ENCODE measurements around the gene THSD4.
"Not testable (repeated sequence)": the region's sequence is repeated elsewhere in the genome, so short reads cannot be mapped to it uniquely, and the experiment has no call there.

Gene THSD4

DNA sequence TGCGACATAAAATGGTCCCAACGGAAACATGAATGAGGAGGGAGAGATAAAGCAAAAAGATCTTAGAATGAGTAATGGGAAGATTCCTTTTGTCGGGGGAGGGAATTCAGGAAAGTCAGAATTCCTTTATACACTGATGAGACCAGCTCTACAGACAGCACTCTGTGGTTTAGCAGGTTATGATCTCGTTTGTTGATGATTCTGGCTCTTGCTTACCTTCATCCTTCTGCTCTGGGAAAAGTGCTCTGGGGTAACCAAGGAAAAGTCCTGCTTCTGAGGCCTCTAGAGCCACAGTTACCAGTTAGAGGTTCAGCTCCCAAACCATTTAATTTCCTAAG is 544.4 kb downstream of the THSD4 start:
- Histone ChIP-seq H3K36me3 (ENCODE audit: control insufficient read depth, insufficient read depth, low read length) (no peaks in the 10 kb centered on the region), H3K4me3 (ENCODE audit: low read depth, low read length) (no peak overlapping the region), H3K4me1 (ENCODE audit: control insufficient read depth, insufficient read depth, low read length) (peaks cover 3% of the 10 kb centered on the region; the same call in 1 of the 2 replicates), H3K27me3 (ENCODE audit: control insufficient read depth, insufficient read depth, low read length) (no peaks in the 10 kb centered on the region), H3K9ac (ENCODE audit: low read length) (no peak overlapping the region), H3K27ac (ENCODE audit: low read depth, low read length) (no peak overlapping the region), H3K9me3 (ENCODE audit: control insufficient read depth, insufficient read depth, low read depth, low read length) (no peaks in the 10 kb centered on the region)

DNA sequence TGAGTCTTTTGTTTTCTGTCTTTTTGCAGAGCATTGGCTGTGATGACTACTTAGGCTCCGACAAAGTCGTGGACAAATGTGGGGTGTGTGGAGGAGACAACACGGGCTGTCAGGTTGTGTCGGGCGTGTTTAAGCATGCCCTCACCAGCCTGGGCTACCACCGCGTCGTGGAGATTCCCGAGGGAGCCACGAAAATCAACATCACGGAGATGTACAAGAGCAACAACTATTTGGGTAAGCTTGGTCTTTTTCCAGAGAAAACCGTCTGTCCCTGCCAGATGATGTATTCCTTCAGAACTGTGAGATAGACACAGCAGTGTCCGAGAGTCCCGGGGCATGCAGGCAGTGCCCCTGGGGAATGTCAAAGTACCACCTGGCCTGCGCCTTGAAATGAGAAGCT is 545.2 kb downstream of the THSD4 start:
- no peak overlapping the region for H3K9ac ChIP-seq (ENCODE audit: low read length)
- H3K36me3 ChIP-seq (ENCODE audit: control insufficient read depth, insufficient read depth, low read length), result no peaks in the 10 kb centered on the region
- H3K27me3 ChIP-seq (ENCODE audit: control insufficient read depth, insufficient read depth, low read length), result no peaks in the 10 kb centered on the region
- H3K4me1 ChIP-seq (ENCODE audit: control insufficient read depth, insufficient read depth, low read length), result no peaks in the 10 kb centered on the region
- H3K9me3 ChIP-seq (ENCODE audit: control insufficient read depth, insufficient read depth, low read depth, low read length), result peaks cover 3% of the 10 kb centered on the region; the same call in 1 of the 2 replicates
- no peak overlapping the region for H3K4me3 ChIP-seq (ENCODE audit: low read depth, low read length)
- H3K27ac ChIP-seq (ENCODE audit: low read depth, low read length), result no peak overlapping the region

DNA sequence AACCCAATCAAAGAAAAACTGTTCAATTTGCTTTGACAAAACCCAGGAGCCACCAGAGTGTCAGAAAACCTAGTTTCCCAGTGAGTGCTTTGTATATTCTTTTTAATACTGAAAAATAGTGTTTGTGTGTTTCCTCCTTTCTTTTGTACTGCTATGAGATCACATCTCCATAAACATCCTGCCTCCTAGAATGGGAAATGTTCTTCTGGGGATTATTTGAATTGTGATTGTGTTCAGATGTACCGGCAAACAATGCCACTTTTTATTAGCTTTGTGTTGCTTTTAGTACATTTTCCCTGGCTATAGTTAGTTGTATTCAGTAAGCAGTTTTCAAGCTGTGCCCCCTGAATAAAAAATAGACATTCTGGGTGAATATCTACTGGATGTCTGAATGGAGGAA is 547.0 kb downstream of the THSD4 start:
- Histone ChIP-seq H3K36me3 (ENCODE audit: control insufficient read depth, insufficient read depth, low read length) (no peaks in the 10 kb centered on the region), H3K27me3 (ENCODE audit: control insufficient read depth, insufficient read depth, low read length) (no peaks in the 10 kb centered on the region), H3K27ac (ENCODE audit: low read depth, low read length) (no peak overlapping the region), H3K9ac (ENCODE audit: low read length) (no peak overlapping the region), H3K4me1 (ENCODE audit: control insufficient read depth, insufficient read depth, low read length) (no peaks in the 10 kb centered on the region), H3K9me3 (ENCODE audit: control insufficient read depth, insufficient read depth, low read depth, low read length) (peaks cover 6% of the 10 kb centered on the region; the same call in 1 of the 2 replicates), H3K4me3 (ENCODE audit: low read depth, low read length) (no peak overlapping the region)

DNA sequence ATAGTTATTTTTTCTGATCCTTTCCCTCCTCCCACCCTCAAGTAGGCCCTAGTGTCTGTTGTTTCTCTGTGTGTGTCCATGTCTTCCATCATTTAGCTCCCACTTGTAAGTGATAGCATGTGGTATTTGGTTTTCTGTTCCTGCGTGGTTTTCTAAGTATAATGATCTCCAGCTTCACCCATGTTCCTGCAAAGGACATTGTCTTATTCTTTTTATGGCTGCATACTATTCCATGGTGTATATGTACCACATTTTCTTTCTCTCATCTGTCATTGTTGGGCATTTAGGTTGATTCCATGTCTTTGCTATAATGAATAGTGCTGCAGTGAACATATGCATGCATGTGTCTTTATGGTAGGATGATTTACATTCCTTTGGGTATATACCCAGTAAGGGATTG is 549.4 kb downstream of the THSD4 start:
- H3K27ac ChIP-seq (ENCODE audit: low read depth, low read length), result no peak overlapping the region
- no peaks in the 10 kb centered on the region for H3K36me3 ChIP-seq (ENCODE audit: control insufficient read depth, insufficient read depth, low read length)
- peaks cover 6% of the 10 kb centered on the region; the same call in 1 of the 2 replicates for H3K9me3 ChIP-seq (ENCODE audit: control insufficient read depth, insufficient read depth, low read depth, low read length)
- H3K4me3 ChIP-seq (ENCODE audit: low read depth, low read length), result no peak overlapping the region
- H3K27me3 ChIP-seq (ENCODE audit: control insufficient read depth, insufficient read depth, low read length), result no peaks in the 10 kb centered on the region
- no peak overlapping the region for H3K9ac ChIP-seq (ENCODE audit: low read length)
- H3K4me1 ChIP-seq (ENCODE audit: control insufficient read depth, insufficient read depth, low read length), result no peaks in the 10 kb centered on the region

DNA sequence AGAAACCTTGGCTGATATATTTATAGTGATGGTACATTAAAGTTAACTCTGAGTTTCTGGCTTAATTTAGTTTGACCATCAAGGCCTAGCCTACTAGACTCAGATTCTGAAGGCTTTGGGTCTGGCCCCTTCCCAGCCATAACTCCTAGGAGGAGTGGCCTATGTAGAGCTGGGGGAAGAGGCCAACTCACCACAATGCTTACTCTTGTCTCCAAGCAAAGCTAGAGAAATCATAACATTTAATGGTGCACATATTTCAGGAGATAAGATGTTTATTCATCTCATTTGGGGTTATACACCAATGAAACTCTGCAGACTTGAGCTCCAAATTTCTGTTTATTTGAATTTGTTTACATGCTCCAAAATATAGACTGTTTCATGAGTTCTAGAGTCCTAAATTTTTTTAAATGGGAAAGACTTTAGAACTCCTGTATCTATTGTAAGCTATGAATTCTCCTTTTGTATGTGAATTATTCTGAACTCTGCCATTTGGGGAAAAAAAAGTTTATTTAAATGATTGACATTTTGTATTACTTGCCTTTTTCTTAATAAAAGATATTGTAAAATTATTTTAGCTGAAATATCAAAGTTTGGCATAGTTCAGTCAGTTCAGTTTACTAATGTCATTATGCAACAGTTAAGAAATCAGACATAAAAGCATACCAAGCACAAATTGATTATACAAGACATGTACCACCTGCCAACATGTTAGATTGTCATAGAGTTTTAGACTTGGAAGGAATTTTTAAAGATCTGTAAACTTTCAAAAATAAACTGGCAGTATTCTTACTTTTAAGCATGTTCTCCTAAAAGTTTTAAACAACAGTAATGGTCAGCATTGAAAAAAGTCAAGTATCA is 551.7 kb downstream of the THSD4 start:
- Histone ChIP-seq H3K9ac (ENCODE audit: low read length) (no peak overlapping the region), H3K9me3 (ENCODE audit: control insufficient read depth, insufficient read depth, low read depth, low read length) (peaks cover 6% of the 10 kb centered on the region; the same call in 1 of the 2 replicates), H3K27ac (ENCODE audit: low read depth, low read length) (no peak overlapping the region), H3K4me1 (ENCODE audit: control insufficient read depth, insufficient read depth, low read length) (no peaks in the 10 kb centered on the region), H3K27me3 (ENCODE audit: control insufficient read depth, insufficient read depth, low read length) (no peaks in the 10 kb centered on the region), H3K36me3 (ENCODE audit: control insufficient read depth, insufficient read depth, low read length) (no peaks in the 10 kb centered on the region), H3K4me3 (ENCODE audit: low read depth, low read length) (no peak overlapping the region)

DNA sequence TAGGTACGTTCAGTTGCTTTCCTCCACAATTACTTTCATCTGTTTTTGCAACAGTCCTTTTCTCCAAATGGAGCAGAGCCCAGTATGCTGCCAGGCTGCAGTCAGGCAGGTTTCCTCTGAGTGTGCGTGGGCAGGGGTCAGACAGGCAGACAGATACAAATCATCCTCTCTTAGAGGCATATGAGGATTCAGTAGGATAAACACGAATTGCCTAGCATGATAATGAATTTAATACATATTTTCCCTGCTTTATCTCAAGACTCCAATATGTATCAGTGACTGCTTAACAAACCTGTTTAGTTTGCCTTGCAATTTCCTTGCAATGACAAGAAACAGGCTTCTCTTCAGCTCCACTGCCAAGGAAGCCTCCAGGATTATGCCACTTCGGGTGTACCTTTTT is 554.4 kb downstream of the THSD4 start:
- no peak overlapping the region for H3K4me3 ChIP-seq (ENCODE audit: low read depth, low read length)
- H3K27me3 ChIP-seq (ENCODE audit: control insufficient read depth, insufficient read depth, low read length), result no peaks in the 10 kb centered on the region
- H3K4me1 ChIP-seq (ENCODE audit: control insufficient read depth, insufficient read depth, low read length), result no peaks in the 10 kb centered on the region
- H3K9ac ChIP-seq (ENCODE audit: low read length), result no peak overlapping the region
- peaks cover 6% of the 10 kb centered on the region; the same call in 1 of the 2 replicates for H3K9me3 ChIP-seq (ENCODE audit: control insufficient read depth, insufficient read depth, low read depth, low read length)
- H3K36me3 ChIP-seq (ENCODE audit: control insufficient read depth, insufficient read depth, low read length), result no peaks in the 10 kb centered on the region
- no peak overlapping the region for H3K27ac ChIP-seq (ENCODE audit: low read depth, low read length)

DNA sequence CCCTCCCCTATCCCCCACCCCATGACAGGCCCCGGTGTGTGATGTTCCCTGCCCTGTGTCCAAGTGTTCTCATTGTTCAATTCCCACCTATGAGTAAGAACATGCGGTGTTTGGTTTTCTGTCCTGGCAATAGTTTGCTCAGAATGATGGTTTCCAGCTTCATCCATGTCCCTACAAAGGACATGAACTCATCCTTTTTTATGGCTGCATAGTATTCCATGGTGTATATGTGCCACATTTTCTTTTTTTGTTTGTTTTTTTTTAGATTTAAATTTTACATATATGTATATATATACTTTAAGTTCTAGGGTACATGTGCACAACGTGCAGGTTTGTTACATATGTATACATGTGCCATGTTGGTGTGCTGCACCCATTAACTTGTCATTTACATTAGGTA is 555.0 kb downstream of the THSD4 start:
- not testable (repeated sequence) for H3K27ac ChIP-seq (ENCODE audit: low read depth, low read length)

DNA sequence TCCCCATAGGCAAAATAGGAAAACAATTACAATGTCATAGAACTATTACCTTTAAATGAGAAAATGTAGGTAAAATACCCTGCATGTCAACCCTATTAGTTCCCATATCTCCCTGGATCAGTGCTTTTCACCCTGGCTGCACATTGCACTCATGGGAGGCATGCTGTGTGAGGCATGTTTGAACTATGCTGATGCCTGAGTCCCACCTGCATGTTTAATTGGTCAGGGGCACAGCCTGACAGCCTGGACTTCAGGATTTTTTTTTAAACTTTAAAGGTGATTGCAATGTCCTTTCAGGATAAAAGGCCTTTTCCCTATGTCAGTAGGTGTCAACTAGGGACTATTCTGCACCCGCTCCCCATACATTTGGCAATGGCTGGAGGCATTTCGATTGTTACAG is 559.1 kb downstream of the THSD4 start:
- Histone ChIP-seq H3K27ac (ENCODE audit: low read depth, low read length) (no peak overlapping the region), H3K9ac (ENCODE audit: low read length) (no peak overlapping the region), H3K27me3 (ENCODE audit: control insufficient read depth, insufficient read depth, low read length) (no peaks in the 10 kb centered on the region), H3K36me3 (ENCODE audit: control insufficient read depth, insufficient read depth, low read length) (no peaks in the 10 kb centered on the region), H3K4me3 (ENCODE audit: low read depth, low read length) (no peak overlapping the region), H3K9me3 (ENCODE audit: control insufficient read depth, insufficient read depth, low read depth, low read length) (no peaks in the 10 kb centered on the region), H3K4me1 (ENCODE audit: control insufficient read depth, insufficient read depth, low read length) (peaks cover 21% of the 10 kb centered on the region)

More for the DNA sequence above, 555.0 kb downstream of the THSD4 start:
- not testable (repeated sequence) for H3K4me1 ChIP-seq (ENCODE audit: control insufficient read depth, insufficient read depth, low read length); H3K9ac ChIP-seq (ENCODE audit: low read length); H3K27me3 ChIP-seq (ENCODE audit: control insufficient read depth, insufficient read depth, low read length); H3K9me3 ChIP-seq (ENCODE audit: control insufficient read depth, insufficient read depth, low read depth, low read length); H3K4me3 ChIP-seq (ENCODE audit: low read depth, low read length); H3K36me3 ChIP-seq (ENCODE audit: control insufficient read depth, insufficient read depth, low read length)

DNA sequence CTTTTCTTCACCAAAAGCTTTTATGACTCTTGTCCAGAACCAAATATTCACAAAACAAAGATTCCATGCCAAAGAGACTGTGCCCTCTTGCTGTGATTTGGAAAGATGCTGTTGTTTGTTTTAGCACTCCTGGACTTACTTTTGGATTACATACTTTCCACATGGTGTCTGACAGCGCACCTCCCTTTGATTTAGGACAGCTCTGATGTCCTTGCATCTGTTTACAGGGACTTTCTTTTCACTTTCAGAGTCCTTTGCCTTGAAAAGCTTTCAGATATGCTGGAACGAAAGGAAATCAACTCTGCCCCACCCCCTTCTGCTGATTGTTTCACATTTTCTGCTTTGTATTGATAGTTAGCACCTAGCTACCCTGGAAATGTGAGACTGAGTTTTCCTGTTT is 562.1 kb downstream of the THSD4 start:
- no peak overlapping the region for H3K27ac ChIP-seq (ENCODE audit: low read depth, low read length)
- no peaks in the 10 kb centered on the region for H3K27me3 ChIP-seq (ENCODE audit: control insufficient read depth, insufficient read depth, low read length)
- no peaks in the 10 kb centered on the region for H3K9me3 ChIP-seq (ENCODE audit: control insufficient read depth, insufficient read depth, low read depth, low read length)
- H3K36me3 ChIP-seq (ENCODE audit: control insufficient read depth, insufficient read depth, low read length), result no peaks in the 10 kb centered on the region
- H3K4me3 ChIP-seq (ENCODE audit: low read depth, low read length), result no peak overlapping the region
- H3K9ac ChIP-seq (ENCODE audit: low read length), result no peak overlapping the region
- peaks cover 28% of the 10 kb centered on the region for H3K4me1 ChIP-seq (ENCODE audit: control insufficient read depth, insufficient read depth, low read length)

DNA sequence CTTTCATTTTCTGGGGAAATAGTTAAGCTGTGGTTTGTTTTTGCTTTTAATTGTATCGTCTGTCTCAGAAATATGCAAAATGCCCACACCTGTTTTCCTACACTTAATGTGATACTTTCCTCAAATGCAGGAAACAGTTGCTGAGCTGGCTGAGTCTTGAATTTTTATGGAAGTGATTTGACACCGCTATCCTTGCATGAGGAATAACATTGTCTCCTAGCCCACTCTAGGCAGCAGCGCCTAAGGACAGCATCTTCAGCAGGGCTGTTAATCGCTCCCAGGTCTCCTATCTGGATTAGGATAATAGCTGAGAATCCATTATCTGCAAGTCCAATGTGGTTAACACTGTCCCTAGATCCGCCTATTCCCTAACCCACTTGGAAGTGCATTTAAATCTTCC is 562.5 kb downstream of the THSD4 start:
- H3K27me3 ChIP-seq (ENCODE audit: control insufficient read depth, insufficient read depth, low read length), result no peaks in the 10 kb centered on the region
- H3K4me1 ChIP-seq (ENCODE audit: control insufficient read depth, insufficient read depth, low read length), result peaks cover 28% of the 10 kb centered on the region
- H3K9ac ChIP-seq (ENCODE audit: low read length), result no peak overlapping the region
- H3K36me3 ChIP-seq (ENCODE audit: control insufficient read depth, insufficient read depth, low read length), result no peaks in the 10 kb centered on the region
- H3K9me3 ChIP-seq (ENCODE audit: control insufficient read depth, insufficient read depth, low read depth, low read length), result no peaks in the 10 kb centered on the region
- no peak overlapping the region for H3K4me3 ChIP-seq (ENCODE audit: low read depth, low read length)
- no peak overlapping the region for H3K27ac ChIP-seq (ENCODE audit: low read depth, low read length)

DNA sequence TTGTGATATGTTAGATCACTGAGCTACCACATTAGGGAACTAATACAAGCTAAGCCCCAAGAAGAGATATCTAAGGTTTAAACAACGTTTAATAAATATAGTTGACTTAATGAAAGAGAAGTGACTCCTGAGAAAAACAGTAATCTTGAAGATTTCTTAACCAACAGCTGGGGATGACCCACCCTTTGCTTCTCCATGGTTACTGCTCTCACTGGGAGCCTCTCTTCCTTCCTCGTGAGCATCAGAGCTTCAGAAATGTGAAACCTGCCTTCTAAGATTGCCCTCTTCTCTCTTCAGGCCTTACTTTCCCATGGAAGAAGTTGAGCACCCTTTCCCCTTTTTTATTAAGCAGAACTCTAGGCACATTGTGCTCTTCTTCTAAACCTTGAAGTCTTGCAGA is 562.9 kb downstream of the THSD4 start:
- Histone ChIP-seq H3K4me1 (ENCODE audit: control insufficient read depth, insufficient read depth, low read length) (peaks cover 28% of the 10 kb centered on the region), H3K4me3 (ENCODE audit: low read depth, low read length) (no peak overlapping the region), H3K9ac (ENCODE audit: low read length) (no peak overlapping the region), H3K27ac (ENCODE audit: low read depth, low read length) (no peak overlapping the region), H3K27me3 (ENCODE audit: control insufficient read depth, insufficient read depth, low read length) (no peaks in the 10 kb centered on the region), H3K9me3 (ENCODE audit: control insufficient read depth, insufficient read depth, low read depth, low read length) (no peaks in the 10 kb centered on the region), H3K36me3 (ENCODE audit: control insufficient read depth, insufficient read depth, low read length) (no peaks in the 10 kb centered on the region)

All from HUES6 (cell line).